GM19238 (cell line): Measurements from ENCODE around the gene ANK2.

Source experiments
- DNase-seq: peaks from one replicate; pipeline ENCODE4 v3.0.0; 2011; ENCODE audit warnings: low spot score; ENCODE audit not compliant: insufficient read length

The ANK2 gene

GRCh38 chr4:113090954-113091353 lies 41.5 kb downstream of the ANK2 start:
- DNase-seq, result no peak

- DNase-seq, result no peak
Observed at GRCh38 chr4:113094331-113094730, 44.9 kb downstream of the ANK2 start.

GRCh38 chr4:113094802-113095201 lies 45.3 kb downstream of the ANK2 start:
- DNase-seq, result no peak

- no peak for DNase-seq
Observed at GRCh38 chr4:113101669-113102068, 52.2 kb downstream of the ANK2 start.

GRCh38 chr4:113103556-113103955 lies 54.1 kb downstream of the ANK2 start:
- DNase-seq, result no peak

- DNase-seq, result no peak
Observed at GRCh38 chr4:113106108-113106507, 56.7 kb downstream of the ANK2 start.

GRCh38 chr4:113109106-113109718 lies 59.8 kb downstream of the ANK2 start:
- DNase-seq, result no peak

GRCh38 chr4:113112338-113112978 lies 63.0 kb downstream of the ANK2 start:
- DNase-seq, result no peak

- no peak for DNase-seq
Observed at GRCh38 chr4:113113151-113113550, 63.7 kb downstream of the ANK2 start.

GRCh38 chr4:113114884-113115283 lies 65.4 kb downstream of the ANK2 start:
- no peak for DNase-seq

GRCh38 chr4:113116414-113117357 lies 67.2 kb downstream of the ANK2 start:
- no peak for DNase-seq

GRCh38 chr4:113117358-113117702 lies 67.9 kb downstream of the ANK2 start:
- DNase-seq, result no peak

GRCh38 chr4:113122066-113122465 lies 72.6 kb downstream of the ANK2 start:
- DNase-seq, result no peak

GRCh38 chr4:113125418-113125817 lies 76.0 kb downstream of the ANK2 start:
- DNase-seq, result no peak

- DNase-seq, result no peak
Observed at GRCh38 chr4:113131136-113131535, 81.7 kb downstream of the ANK2 start.

- no peak for DNase-seq
Observed at GRCh38 chr4:113131621-113132020, 82.2 kb downstream of the ANK2 start.

- no peak for DNase-seq
Observed at GRCh38 chr4:113141901-113142346, 92.5 kb downstream of the ANK2 start.

GRCh38 chr4:113142351-113142750 lies 92.9 kb downstream of the ANK2 start:
- no peak for DNase-seq

GRCh38 chr4:113144091-113144490 lies 94.6 kb downstream of the ANK2 start:
- no peak for DNase-seq

GRCh38 chr4:113145147-113145518 lies 95.7 kb downstream of the ANK2 start:
- no peak for DNase-seq

GRCh38 chr4:113145519-113146291 lies 96.3 kb downstream of the ANK2 start:
- DNase-seq, result no peak
